ENCODE measurements around the gene WNT11. TPM values are rescaled to one million over a fixed set of nuclear protein-coding genes. Genes with fewer than 3 reads are reported as not detected.

WNT11 gene
- total RNA-seq, 1 experiment from 2014 or later: not detected

DNA sequence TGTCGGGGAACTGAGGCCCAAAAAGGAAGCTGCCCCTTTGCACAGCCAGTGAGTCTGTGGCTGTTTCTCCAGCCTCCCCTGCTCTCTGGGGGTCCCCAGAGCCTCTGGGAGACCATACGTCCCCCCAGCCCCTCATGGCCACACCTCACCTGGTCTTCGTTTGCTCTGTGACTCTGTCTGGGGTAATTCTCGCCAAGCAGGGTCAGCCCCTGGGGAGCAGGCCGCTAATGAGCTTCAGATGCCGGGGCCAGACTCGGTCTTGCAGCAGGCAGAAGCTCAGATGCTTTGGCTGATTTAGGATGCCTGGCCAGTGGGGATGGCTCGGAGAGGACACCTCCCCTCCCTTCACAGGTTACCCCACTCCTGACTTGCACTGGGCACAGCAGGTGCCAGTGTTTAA, 24.1 kb upstream of the WNT11 start:
- no peak overlapping the region for H2BK20ac ChIP-seq (ENCODE audit: low read depth, low read length, poor library complexity, severe bottlenecking)
- no peak overlapping the region for H3K4me3 Mint-ChIP-seq
- H3K27me3 ChIP-seq (ENCODE audit: insufficient read depth, low read length): no peaks in the 10 kb centered on the region
- peaks cover 10% of the 10 kb centered on the region for H3K23me2 ChIP-seq (ENCODE audit: insufficient read length, low read depth, low read length, poor library complexity, severe bottlenecking)
- H3K56ac ChIP-seq (ENCODE audit: insufficient read length, low read depth, low read length): no peak overlapping the region
- H3K27ac ChIP-seq (ENCODE audit: insufficient read length, low read depth, low read length): no peak overlapping the region
- no peak overlapping the region for H3K4me2 ChIP-seq (ENCODE audit: insufficient read depth, insufficient read length, low read length)
- no peak for DNase-seq
- H4K5ac ChIP-seq (ENCODE audit: insufficient read length, low read depth, low read length): no peak overlapping the region
- H3K9me3 Mint-ChIP-seq: peaks cover 2% of the 10 kb centered on the region in 2 experiments; a peak in 2 of 5 replicates
- no peak overlapping the region for H4K8ac ChIP-seq (replicated peaks; ENCODE audit: insufficient read length, low read depth, low read length)
- H3K36me3 Mint-ChIP-seq (ENCODE audit: insufficient read depth in 1 of 3, low read depth in 3 of 3): no peaks in the 10 kb centered on the region; a peak in 1 of 7 replicates
- H2BK12ac ChIP-seq (ENCODE audit: insufficient read length, low read depth, low read length): no peak overlapping the region
- no peak overlapping the region for H3K9ac ChIP-seq (ENCODE audit: extremely low read depth, insufficient read length, low read length)
- no peak overlapping the region for H3K27ac Mint-ChIP-seq
- no peak overlapping the region for H2BK15ac ChIP-seq (ENCODE audit: low read depth, low read length)
- H3T11ph ChIP-seq (ENCODE audit: low read length): no peak overlapping the region
- no peak overlapping the region for H3K14ac ChIP-seq (ENCODE audit: insufficient read depth, low read length)
- H3K18ac ChIP-seq (ENCODE audit: insufficient read length, low read depth, low read length): no peak overlapping the region
- no peak overlapping the region for H2BK120ac ChIP-seq (ENCODE audit: low read depth, low read length, poor library complexity, severe bottlenecking)
- peaks cover 25% of the 10 kb centered on the region for H3K27me3 Mint-ChIP-seq (ENCODE audit: low read depth)
- WGBS (ENCODE audit: extremely low coverage, insufficient read length, low lambda C conversion rate): no CpG with 5 or more reads among the region's 8 CpGs
- no peak overlapping the region for H4K91ac ChIP-seq (ENCODE audit: insufficient read length, low read depth, low read length)
- no peak overlapping the region for H3K23ac ChIP-seq (ENCODE audit: insufficient read length, low read depth, low read length)
- no peaks in the 10 kb centered on the region for H4K20me1 ChIP-seq (ENCODE audit: control insufficient read depth, insufficient read depth, insufficient read length)
- H3K79me1 ChIP-seq (ENCODE audit: insufficient read depth, low read depth, low read length, poor library complexity, severe bottlenecking): no peaks in the 10 kb centered on the region
- no peaks in the 10 kb centered on the region for H3K9me3 ChIP-seq (ENCODE audit: control insufficient read depth, low read depth, low read length)
- H3K4ac ChIP-seq (ENCODE audit: low read depth, low read length): no peak overlapping the region
- H2BK5ac ChIP-seq (ENCODE audit: insufficient read length, low read length): no peak overlapping the region
- no peaks in the 10 kb centered on the region for H3K79me2 ChIP-seq (ENCODE audit: insufficient read depth, low read length)
- no peaks in the 10 kb centered on the region for H3K4me1 ChIP-seq (ENCODE audit: insufficient read depth, low read length)
- H2AFZ ChIP-seq (ENCODE audit: low read length): no peak overlapping the region
- H2AK5ac ChIP-seq (ENCODE audit: insufficient read length, low read length): no peak overlapping the region
- peaks cover 4 to 19% of the 10 kb centered on the region in 2 experiments; a peak in 3 of 4 replicates for H3K4me1 Mint-ChIP-seq
- TF ChIP-seq CTCF (conservative IDR thresholded peaks at IDR 0.05): no peak
